Esophagus mucosa (tissue), 1 donor: ENCODE measurements around the gene KCTD16. TPM values are rescaled to one million over a fixed set of nuclear protein-coding genes. Genes with fewer than 3 reads are reported as not detected.

Experiments
- ATAC-seq: fragments of 200-7000 bp; cut with Tn5 transposase; one replicate; pipeline ENCODE4 v1.9.1; 2020
- total RNA-seq: library from RNA; stranded (reverse); gene quantifications from one replicate; pipeline ENCODE4 v1.2.4, GENCODE V29; 2023
- donor health status: DM: yes; HTN: yes; CAD: no.

KCTD16 gene
- total RNA-seq, 1 donor from 2014 or later: not detected

- no peak for ATAC-seq
Measured at GRCh38 chr5:144352330-144352729, 181.7 kb downstream of the KCTD16 start.

GRCh38 chr5:144352732-144353317, 182.2 kb downstream of the KCTD16 start:
- no peak for ATAC-seq

- ATAC-seq: no peak
Measured at GRCh38 chr5:144356489-144356888, 185.8 kb downstream of the KCTD16 start.

GRCh38 chr5:144361406-144361805, 190.7 kb downstream of the KCTD16 start:
- ATAC-seq: no peak

- no peak for ATAC-seq
Measured at GRCh38 chr5:144365885-144366284, 195.2 kb downstream of the KCTD16 start.

GRCh38 chr5:144367991-144368390, 197.3 kb downstream of the KCTD16 start:
- no peak for ATAC-seq

- ATAC-seq: no peak
Measured at GRCh38 chr5:144368556-144368955, 197.9 kb downstream of the KCTD16 start.

GRCh38 chr5:144369006-144369405, 198.3 kb downstream of the KCTD16 start:
- ATAC-seq: no peak

GRCh38 chr5:144370273-144370672, 199.6 kb downstream of the KCTD16 start:
- ATAC-seq: no peak

- no peak for ATAC-seq
Measured at GRCh38 chr5:144374637-144375036, 204.0 kb downstream of the KCTD16 start.

GRCh38 chr5:144377207-144377606, 206.5 kb downstream of the KCTD16 start:
- no peak for ATAC-seq

GRCh38 chr5:144378681-144379080, 208.0 kb downstream of the KCTD16 start:
- ATAC-seq: no peak

- ATAC-seq: no peak
Measured at GRCh38 chr5:144385597-144385996, 214.9 kb downstream of the KCTD16 start.

GRCh38 chr5:144386315-144386714, 215.6 kb downstream of the KCTD16 start:
- ATAC-seq: no peak

- no peak for ATAC-seq
Measured at GRCh38 chr5:144390133-144390532, 219.5 kb downstream of the KCTD16 start.

- no peak for ATAC-seq
Measured at GRCh38 chr5:144391044-144391443, 220.4 kb downstream of the KCTD16 start.

- no peak for ATAC-seq
Measured at GRCh38 chr5:144393641-144394435, 223.2 kb downstream of the KCTD16 start.

- no peak for ATAC-seq
Measured at GRCh38 chr5:144395704-144396103, 225.0 kb downstream of the KCTD16 start.

GRCh38 chr5:144403058-144403457, 232.4 kb downstream of the KCTD16 start:
- no peak for ATAC-seq

- ATAC-seq: no peak
Measured at GRCh38 chr5:144403817-144404420, 233.2 kb downstream of the KCTD16 start.

- ATAC-seq: no peak
Measured at GRCh38 chr5:144404672-144405071, 234.0 kb downstream of the KCTD16 start.

GRCh38 chr5:144405991-144406390, 235.3 kb downstream of the KCTD16 start:
- ATAC-seq: no peak

GRCh38 chr5:144406442-144406841, 235.8 kb downstream of the KCTD16 start:
- ATAC-seq: no peak
